ENCODE measurements around the gene INPP5D. TPM values are rescaled to one million over a fixed set of nuclear protein-coding genes. Genes with fewer than 3 reads are reported as not detected.

The INPP5D gene
- total and polyA plus RNA-seq, 2 donors (not counting 1 experiment from before 2014, with no cell fraction given), result 152 to 444 TPM

DNA sequence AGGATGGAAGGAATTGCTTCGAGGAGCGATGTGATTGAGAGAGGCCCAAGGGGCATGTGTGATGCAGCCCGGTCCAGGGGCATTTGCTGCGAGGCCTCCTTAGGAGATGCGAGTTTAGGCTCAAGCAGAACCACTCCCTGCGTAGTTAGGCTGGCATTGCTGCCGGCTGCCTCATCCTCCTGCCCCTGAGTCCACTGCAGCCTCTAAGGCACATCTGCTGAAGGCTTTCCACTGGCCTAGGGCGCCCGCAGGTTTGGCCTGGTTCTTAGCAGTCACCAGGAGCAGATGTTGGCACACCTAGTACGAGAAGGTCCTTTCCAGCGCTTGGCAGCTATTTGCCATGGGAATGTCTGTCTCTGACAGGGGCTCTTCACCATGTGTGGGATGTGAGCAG lies 20.7 kb downstream of the INPP5D start:
- 85% methylated on average over 11 of the region's 11 CpGs for WGBS (ENCODE audit: insufficient coverage)
- Histone ChIP-seq H3K79me2 (ENCODE audit: control insufficient read depth, insufficient read depth, low read length) (peaks cover 96% of the 10 kb centered on the region), H3K9me3 (ENCODE audit: control extremely low read depth in 1 of 3, control insufficient read depth in 2 of 3, insufficient read depth in 1 of 3, low read length in 2 of 3) (no peaks in the 10 kb centered on the region), H2AFZ (ENCODE audit: insufficient read depth, low read depth, low read length, poor library complexity, severe bottlenecking) (no peak overlapping the region), H3K4me1 (ENCODE audit: control insufficient read depth in 2 of 2, insufficient read depth in 2 of 2, low read length in 2 of 2) (peaks cover 96 to 100% of the 10 kb centered on the region in 2 donors), H3K4me2 (replicated peaks; ENCODE audit: low read depth, low read length, poor library complexity, severe bottlenecking) (peak overlapping the region; percentile 72), H3K4me3 (ENCODE audit: control extremely low read depth in 1 of 5, extremely low read depth in 1 of 5, insufficient read depth in 1 of 5, low read depth in 2 of 5, low read length in 4 of 5) (peak overlapping the region in 3 of 5 experiments; percentile 8 to 48 (median 10)), H3K27me3 (replicated peaks in 1 of 4; ENCODE audit: control extremely low read depth in 1 of 4, control insufficient read depth in 3 of 4, insufficient read depth in 4 of 4, low read length in 3 of 4) (no peaks in the 10 kb centered on the region), H3K27ac (ENCODE audit: low read length in 2 of 2) (peak overlapping the region; percentile 88), H3K9ac (ENCODE audit: low read length) (peak overlapping the region; percentile 9), H4K20me1 (ENCODE audit: control insufficient read depth, insufficient read depth, low read length, poor library complexity, severe bottlenecking) (peaks cover 5% of the 10 kb centered on the region), H3K36me3 (replicated peaks in 1 of 2; ENCODE audit: control extremely low read depth in 1 of 2, control insufficient read depth in 1 of 2, extremely low read depth in 1 of 2, insufficient read depth in 2 of 2, low read length in 1 of 2) (peaks cover 0 to 71% of the 10 kb centered on the region in 2 experiments)
- TF ChIP-seq, protein P1, sequence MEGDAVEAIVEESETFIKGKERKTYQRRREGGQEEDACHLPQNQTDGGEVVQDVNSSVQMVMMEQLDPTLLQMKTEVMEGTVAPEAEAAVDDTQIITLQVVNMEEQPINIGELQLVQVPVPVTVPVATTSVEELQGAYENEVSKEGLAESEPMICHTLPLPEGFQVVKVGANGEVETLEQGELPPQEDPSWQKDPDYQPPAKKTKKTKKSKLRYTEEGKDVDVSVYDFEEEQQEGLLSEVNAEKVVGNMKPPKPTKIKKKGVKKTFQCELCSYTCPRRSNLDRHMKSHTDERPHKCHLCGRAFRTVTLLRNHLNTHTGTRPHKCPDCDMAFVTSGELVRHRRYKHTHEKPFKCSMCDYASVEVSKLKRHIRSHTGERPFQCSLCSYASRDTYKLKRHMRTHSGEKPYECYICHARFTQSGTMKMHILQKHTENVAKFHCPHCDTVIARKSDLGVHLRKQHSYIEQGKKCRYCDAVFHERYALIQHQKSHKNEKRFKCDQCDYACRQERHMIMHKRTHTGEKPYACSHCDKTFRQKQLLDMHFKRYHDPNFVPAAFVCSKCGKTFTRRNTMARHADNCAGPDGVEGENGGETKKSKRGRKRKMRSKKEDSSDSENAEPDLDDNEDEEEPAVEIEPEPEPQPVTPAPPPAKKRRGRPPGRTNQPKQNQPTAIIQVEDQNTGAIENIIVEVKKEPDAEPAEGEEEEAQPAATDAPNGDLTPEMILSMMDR (IDR thresholded peaks at IDR 0.05), result no peak
- TF ChIP-seq EZH2 (IDR thresholded peaks at IDR 0.05; ENCODE audit: borderline replicate concordance, insufficient read depth, low read depth, low read length, poor library complexity, severe bottlenecking), result no peak
- POLR2A ChIA-PET, result interaction anchor here (0.9 to 8.4 kb wide), 5 partner anchors 12 to 24 kb away, joined by 3 to 112 read pairs (median 20); partner anchors contain the start of gene INPP5D
- no peaks in the 10 kb centered on the region for H3K9me3 Mint-ChIP-seq (ENCODE audit: insufficient read depth)
- peak overlapping the region; percentile 78 for H3K4me3 Mint-ChIP-seq
- intact Hi-C loops (cut with micrococcal nuclease), result loop anchor here (5.0 kb wide), 1 partner anchor 41 kb away; no protein-coding TSS in a partner anchor
- no peaks in the 10 kb centered on the region for H3K27me3 Mint-ChIP-seq
- ATAC-seq (ENCODE audit: low read depth), result no peak
- DNase-seq, result no peak
- CTCF ChIA-PET, result interaction anchor here (0.8 to 7.9 kb wide), 5 partner anchors 8 to 170 kb away, joined by 3 to 70 read pairs (median 8); partner anchors contain the start of genes ATG16L1 and INPP5D
- peak overlapping the region; percentile 94 for H3K27ac Mint-ChIP-seq
- peaks cover 89% of the 10 kb centered on the region for H3K4me1 Mint-ChIP-seq

DNA sequence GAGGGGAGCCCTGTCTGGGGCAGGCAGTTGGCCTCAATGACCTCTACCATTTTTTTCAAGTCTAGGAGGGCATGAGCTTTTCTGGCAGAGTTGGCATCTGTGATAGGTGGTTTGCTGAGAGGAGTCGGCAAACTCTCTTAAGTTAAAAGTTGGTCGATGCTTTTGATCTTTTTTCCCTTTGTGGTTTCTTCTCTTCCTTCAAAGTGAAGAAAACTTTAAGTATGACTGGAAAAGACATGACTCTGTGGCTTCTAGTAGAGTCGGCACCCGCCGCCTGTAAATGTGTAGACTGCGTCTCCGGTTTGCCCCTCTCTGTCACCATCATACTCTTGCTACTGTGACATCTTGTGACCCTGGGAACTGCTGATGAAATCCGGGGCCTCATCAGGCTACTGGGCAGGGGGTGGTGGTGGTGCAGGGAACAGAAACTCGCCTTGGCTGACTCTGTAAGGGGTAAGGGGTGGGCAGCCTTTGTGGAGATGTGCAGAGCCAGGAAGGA lies 21.1 kb downstream of the INPP5D start:
- peaks cover 5% of the 10 kb centered on the region for H4K20me1 ChIP-seq (ENCODE audit: control insufficient read depth, insufficient read depth, low read length, poor library complexity, severe bottlenecking)
- H3K36me3 ChIP-seq (replicated peaks in 1 of 2; ENCODE audit: control extremely low read depth in 1 of 2, control insufficient read depth in 1 of 2, extremely low read depth in 1 of 2, insufficient read depth in 2 of 2, low read length in 1 of 2), result peaks cover 0 to 73% of the 10 kb centered on the region in 2 experiments
- WGBS (ENCODE audit: insufficient coverage), result 3% methylated on average over 7 of the region's 9 CpGs
- H3K9me3 ChIP-seq (ENCODE audit: control extremely low read depth in 1 of 3, control insufficient read depth in 2 of 3, insufficient read depth in 1 of 3, low read length in 2 of 3), result no peaks in the 10 kb centered on the region
- peaks cover 94% of the 10 kb centered on the region for H3K4me1 Mint-ChIP-seq
- CTCF ChIA-PET, result interaction anchor here (0.8 to 7.9 kb wide), 5 partner anchors 8 to 170 kb away, joined by 3 to 70 read pairs (median 8); partner anchors contain the start of genes ATG16L1 and INPP5D
- no peak overlapping the region for H2AFZ ChIP-seq (ENCODE audit: insufficient read depth, low read depth, low read length, poor library complexity, severe bottlenecking)
- no peaks in the 10 kb centered on the region for H3K27me3 Mint-ChIP-seq
- peak overlapping the region; percentile 94 for H3K27ac Mint-ChIP-seq
- H3K27me3 ChIP-seq (replicated peaks in 1 of 4; ENCODE audit: control extremely low read depth in 1 of 4, control insufficient read depth in 3 of 4, insufficient read depth in 4 of 4, low read length in 3 of 4), result no peaks in the 10 kb centered on the region
- POLR2A ChIA-PET, result interaction anchor here (1.2 to 8.4 kb wide), 7 partner anchors 11 to 43 kb away, joined by 3 to 112 read pairs (median 20); partner anchors contain the start of gene INPP5D
- H3K27ac ChIP-seq (ENCODE audit: low read length in 2 of 2), result peak overlapping the region; percentile 88
- H3K4me1 ChIP-seq (ENCODE audit: control insufficient read depth in 2 of 2, insufficient read depth in 2 of 2, low read length in 2 of 2), result peaks cover 96 to 100% of the 10 kb centered on the region in 2 donors
- peak overlapping the region; percentile 72 for H3K4me2 ChIP-seq (replicated peaks; ENCODE audit: low read depth, low read length, poor library complexity, severe bottlenecking)
- peaks cover 97% of the 10 kb centered on the region for H3K79me2 ChIP-seq (ENCODE audit: control insufficient read depth, insufficient read depth, low read length)
- DNase-seq (peak; percentile 58), ATAC-seq (ENCODE audit: low read depth) (peak; percentile 7)
- H3K9me3 Mint-ChIP-seq (ENCODE audit: insufficient read depth), result no peaks in the 10 kb centered on the region
- peak overlapping the region in 3 of 5 experiments; percentile 10 to 48 (median 21) for H3K4me3 ChIP-seq (ENCODE audit: control extremely low read depth in 1 of 5, extremely low read depth in 1 of 5, insufficient read depth in 1 of 5, low read depth in 2 of 5, low read length in 4 of 5)
- H3K4me3 Mint-ChIP-seq, result peak overlapping the region; percentile 78
- intact Hi-C loops (cut with micrococcal nuclease), result loop anchor here (5.0 kb wide), 1 partner anchor 41 kb away; no protein-coding TSS in a partner anchor
- no peak for TF ChIP-seq EZH2 (IDR thresholded peaks at IDR 0.05; ENCODE audit: borderline replicate concordance, insufficient read depth, low read depth, low read length, poor library complexity, severe bottlenecking)
- TF ChIP-seq, protein P1 (IDR thresholded peaks at IDR 0.05), result no peak
- H3K9ac ChIP-seq (ENCODE audit: low read length), result peak overlapping the region; percentile 38
